ENCODE results near the gene TNP2. TPM values are rescaled to one million over a fixed set of nuclear protein-coding genes. Genes with fewer than 3 reads are reported as not detected.

Gene TNP2
- total RNA-seq, 1 experiment from 2014 or later = not detected

GRCh38 chr16:11231367-11231970, 37.7 kb downstream of the TNP2 start:
- H3K36me3 ChIP-seq (ENCODE audit: control insufficient read depth, insufficient read depth, low read length) = no peaks in the 10 kb centered on the region
- no peak overlapping the region for H3K27ac ChIP-seq (ENCODE audit: low read length)
- ChIA-PET CTCF (no interaction called here), POLR2A (no interaction called here)
- in situ Hi-C loops (cut with HindIII; ENCODE audit: low pct_unique_long_range_greater_than_20kb, low sequenced_read_pairs) (no loop called here), intact Hi-C loops (cut with micrococcal nuclease; ENCODE audit: unreplicated experiment) (no loop called here)
- no peak overlapping the region for H3K4me3 ChIP-seq (ENCODE audit: low read depth in 2 of 2, low read length in 2 of 2)
- no peaks in the 10 kb centered on the region for H3K4me1 ChIP-seq (ENCODE audit: control insufficient read depth, insufficient read depth, low read length)
- no TSS peak for BruUV-seq (replicated peaks)
- no peaks in the 10 kb centered on the region for H3K9me3 ChIP-seq (ENCODE audit: control insufficient read depth, insufficient read depth, low read depth, low read length)
- no peak for DNase-seq (ENCODE audit: low read depth, low spot score)
- no peaks in the 10 kb centered on the region for H3K27me3 ChIP-seq (ENCODE audit: control insufficient read depth, insufficient read depth, low read length)
- no peak for ATAC-seq
- TF ChIP-seq CTCF (IDR thresholded peaks at IDR 0.05) (no peak), REST (IDR thresholded peaks at IDR 0.05; ENCODE audit: insufficient read depth in 1 of 2, low read depth in 2 of 2, low read length in 1 of 2) (no peak), POLR2AphosphoS5 (IDR thresholded peaks at IDR 0.05; ENCODE audit: low read depth, low read length) (no peak), TCF7L2 (IDR thresholded peaks at IDR 0.05; ENCODE audit: low read depth, low read length) (no peak), SIN3A (IDR thresholded peaks at IDR 0.05; ENCODE audit: borderline replicate concordance, insufficient read depth, low read depth, low read length) (no peak)

GRCh38 chr16:11229906-11230305, 39.2 kb downstream of the TNP2 start:
- intact Hi-C loops (cut with micrococcal nuclease; ENCODE audit: unreplicated experiment) (no loop called here), in situ Hi-C loops (cut with HindIII; ENCODE audit: low pct_unique_long_range_greater_than_20kb, low sequenced_read_pairs) (no loop called here)
- POLR2A ChIA-PET = no interaction called here
- Histone ChIP-seq H3K27ac (ENCODE audit: low read length) (no peak overlapping the region), H3K4me3 (ENCODE audit: low read depth in 2 of 2, low read length in 2 of 2) (no peak overlapping the region), H3K27me3 (ENCODE audit: control insufficient read depth, insufficient read depth, low read length) (no peaks in the 10 kb centered on the region), H3K4me1 (ENCODE audit: control insufficient read depth, insufficient read depth, low read length) (no peaks in the 10 kb centered on the region), H3K36me3 (ENCODE audit: control insufficient read depth, insufficient read depth, low read length) (no peaks in the 10 kb centered on the region), H3K9me3 (ENCODE audit: control insufficient read depth, insufficient read depth, low read depth, low read length) (no peaks in the 10 kb centered on the region)
- CTCF ChIA-PET = no interaction called here
- no TSS peak for BruUV-seq (replicated peaks)
- no peak for DNase-seq (ENCODE audit: low read depth, low spot score)
- ATAC-seq = no peak
- no peak for TF ChIP-seq SIN3A (IDR thresholded peaks at IDR 0.05; ENCODE audit: borderline replicate concordance, insufficient read depth, low read depth, low read length)
- TF ChIP-seq CTCF (IDR thresholded peaks at IDR 0.05) = no peak
- no peak for TF ChIP-seq POLR2AphosphoS5 (IDR thresholded peaks at IDR 0.05; ENCODE audit: low read depth, low read length)
- no peak for TF ChIP-seq TCF7L2 (IDR thresholded peaks at IDR 0.05; ENCODE audit: low read depth, low read length)

Data from Panc1 (cell line).